Stimulated activated CD4-positive, alpha-beta T cell treated with anti-CD3 and anti-CD28 coated beads, TNF-alpha, amount 100 ng/mL, for 1 hour (primary cell): Measurements from ENCODE around the gene PIP4K2A.
"Not testable (repeated sequence)": the region's sequence is repeated elsewhere in the genome, so short reads cannot be mapped to it uniquely, and the experiment has no call there.

Source experiments
- DNase-seq, 3 donors: peaks; one replicate each; pipeline ENCODE4 v3.0.0-alpha.2; 2020; ENCODE audit warnings: low read depth in 3 of 3, low spot score in 1 of 3

The PIP4K2A gene

DNA sequence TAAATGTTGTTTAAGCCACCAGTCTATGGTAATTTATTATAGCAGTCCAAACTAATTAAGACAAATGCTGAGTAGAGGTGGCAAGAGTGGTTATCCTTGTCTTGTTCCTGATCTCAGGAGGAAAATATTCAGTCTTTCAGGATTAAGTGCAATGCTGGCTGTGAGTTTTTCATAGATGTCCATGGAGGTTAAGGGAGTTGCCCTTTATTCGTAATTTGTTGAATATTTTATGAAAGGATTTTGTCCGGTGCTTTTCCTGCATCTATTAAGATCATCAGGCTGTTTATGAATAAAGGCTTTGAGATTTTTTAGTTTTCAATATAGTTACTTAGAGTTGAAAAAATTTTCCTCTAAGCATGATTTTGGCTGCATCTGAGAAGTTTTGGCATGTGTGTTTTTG, 186.9 kb downstream of the PIP4K2A start:
- DNase-seq = no peak

DNA sequence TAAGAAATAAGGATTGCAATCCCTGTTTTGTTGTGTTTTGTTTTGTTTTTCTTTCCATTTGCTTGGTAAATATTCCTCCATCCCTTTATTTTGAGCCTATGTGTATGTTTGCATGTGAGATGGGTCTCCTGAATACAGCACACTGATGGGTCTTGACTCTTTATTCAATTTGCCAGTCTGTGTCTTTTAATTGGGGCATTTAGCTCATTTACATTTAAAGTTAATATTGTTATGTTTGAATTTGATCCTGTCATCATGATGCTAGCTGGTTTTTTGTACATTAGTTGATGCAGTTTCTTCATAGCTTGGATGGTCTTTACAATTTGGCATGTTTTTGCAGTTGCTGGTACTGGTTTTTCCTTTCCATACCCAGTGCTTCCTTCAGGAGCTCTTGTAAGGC, 190.0 kb downstream of the PIP4K2A start:
- not testable (repeated sequence) for DNase-seq

DNA sequence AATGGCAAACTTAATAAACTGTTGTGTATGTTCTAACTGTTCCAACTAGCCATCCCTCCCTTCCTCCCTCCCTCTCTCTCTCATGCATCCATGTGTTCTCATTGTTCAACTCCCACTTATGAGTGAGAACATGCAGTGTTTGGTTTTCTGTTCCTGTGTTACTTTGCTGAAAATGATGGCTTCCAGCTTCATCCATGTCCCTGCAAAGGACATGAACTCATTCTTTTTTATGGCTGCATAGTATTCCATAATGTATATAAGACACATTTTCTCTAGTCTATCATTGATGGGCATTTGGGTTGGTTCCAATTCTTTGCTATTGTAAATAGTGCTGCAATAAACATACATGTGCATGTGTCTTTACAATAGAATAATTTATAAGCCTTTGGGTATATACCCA, 193.7 kb downstream of the PIP4K2A start:
- DNase-seq = not testable (repeated sequence)

DNA sequence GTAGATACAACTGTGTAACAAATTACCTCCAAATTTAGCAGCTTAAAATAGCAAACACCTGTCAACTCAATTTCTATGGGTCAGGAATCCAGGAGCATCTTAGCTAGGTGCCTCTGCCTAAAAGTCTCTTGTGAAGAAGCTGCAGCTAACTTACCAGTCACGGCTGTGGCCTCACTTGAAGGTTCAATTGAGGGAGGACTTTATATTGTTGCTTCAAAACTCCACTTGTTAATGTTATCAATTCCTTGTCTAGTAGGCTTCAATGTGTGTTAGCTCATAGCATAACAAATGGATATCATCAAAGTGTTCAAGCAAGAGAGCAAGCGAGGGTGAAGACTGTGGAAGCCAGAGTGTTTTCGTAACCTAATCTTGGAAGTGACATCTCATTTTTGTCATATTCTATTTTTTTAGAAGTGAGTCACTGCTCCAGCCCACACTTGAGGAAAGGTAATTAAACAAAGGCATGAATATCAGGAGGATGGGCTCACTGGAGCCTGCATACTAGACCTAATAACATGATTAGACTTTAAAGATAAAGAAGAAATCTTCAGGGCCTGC, 196.1 kb downstream of the PIP4K2A start:
- DNase-seq = no peak

DNA sequence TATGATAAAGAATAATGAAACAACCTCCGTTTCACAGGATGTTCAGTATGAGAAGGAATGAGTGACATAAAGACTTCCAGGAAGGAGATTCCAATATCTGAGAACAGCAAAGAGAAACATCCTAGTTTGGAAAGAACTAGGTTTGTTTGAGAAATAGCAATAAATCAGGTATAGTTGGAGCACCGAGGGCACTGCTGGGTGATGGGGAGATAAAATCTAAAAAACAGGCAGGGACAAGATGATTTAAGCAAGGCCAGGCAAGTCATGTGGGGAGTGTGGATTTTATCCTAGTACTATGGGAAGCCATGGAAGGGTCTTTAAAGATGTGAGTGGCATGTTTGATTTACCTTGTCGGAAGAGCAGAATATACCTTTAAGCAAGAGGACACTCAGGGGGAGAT, 199.4 kb downstream of the PIP4K2A start:
- no peak for DNase-seq

DNA sequence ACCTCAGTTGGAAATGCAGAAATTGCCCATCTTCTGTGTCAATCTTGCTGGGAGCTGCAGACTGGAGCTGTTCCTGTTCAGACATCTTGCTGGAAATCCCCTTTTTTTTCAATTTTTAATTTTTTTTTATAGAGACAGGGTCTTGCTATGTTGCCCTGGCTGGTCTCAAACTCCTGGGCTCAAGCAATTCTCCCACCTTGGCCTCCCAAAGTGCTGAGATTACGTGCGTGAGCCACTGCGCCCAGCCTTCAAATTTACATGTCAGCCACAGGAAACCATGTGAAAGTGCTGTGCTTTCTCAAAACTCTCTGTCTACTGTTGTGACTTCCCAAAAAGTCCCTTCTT, 200.0 kb downstream of the PIP4K2A start:
- not testable (repeated sequence) for DNase-seq

DNA sequence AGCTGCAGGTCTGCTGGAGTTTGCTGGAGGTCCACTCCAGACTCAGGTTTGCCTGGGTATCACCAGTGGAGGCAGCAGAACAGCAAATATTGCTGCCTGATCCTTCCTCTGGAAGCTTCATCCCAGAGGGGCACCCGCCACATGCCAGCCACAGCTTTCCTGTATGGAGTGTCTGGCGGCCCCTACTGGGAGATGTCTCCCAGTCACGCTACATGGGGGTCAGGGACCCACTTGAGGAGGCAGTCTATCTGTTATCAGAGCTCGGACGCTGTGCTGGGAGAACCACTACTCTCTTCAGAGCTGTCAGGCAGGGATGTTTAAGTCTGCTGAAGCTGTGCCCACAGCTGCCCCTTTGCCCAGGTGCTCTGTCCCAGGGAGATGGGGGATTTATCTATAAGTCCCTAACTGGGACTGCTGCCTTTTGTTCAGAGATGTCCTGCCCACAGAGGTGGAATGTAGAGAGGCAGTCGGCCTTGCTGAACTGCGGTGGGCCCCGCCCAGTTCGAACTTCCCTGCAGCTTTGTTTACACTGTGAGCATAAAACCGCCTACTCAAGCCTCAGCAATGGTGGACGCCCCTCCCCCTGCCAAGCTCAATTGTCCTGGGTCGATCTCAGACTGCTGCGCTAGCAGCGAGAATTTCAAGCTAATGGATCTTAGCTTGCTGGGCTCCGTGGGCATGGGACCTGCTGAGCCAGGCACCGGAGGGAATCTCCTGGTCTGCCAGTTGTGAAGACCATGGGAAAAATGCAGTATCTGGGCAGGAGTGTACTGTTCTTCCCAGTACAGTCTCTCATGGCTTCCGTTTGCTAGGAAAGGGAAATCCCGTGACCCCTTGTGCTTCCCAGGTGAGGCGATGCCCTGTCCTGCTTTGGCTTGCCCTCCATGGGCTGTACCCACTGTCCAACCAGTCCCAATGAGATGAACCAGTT, 200.6 kb downstream of the PIP4K2A start:
- not testable (repeated sequence) for DNase-seq

DNA sequence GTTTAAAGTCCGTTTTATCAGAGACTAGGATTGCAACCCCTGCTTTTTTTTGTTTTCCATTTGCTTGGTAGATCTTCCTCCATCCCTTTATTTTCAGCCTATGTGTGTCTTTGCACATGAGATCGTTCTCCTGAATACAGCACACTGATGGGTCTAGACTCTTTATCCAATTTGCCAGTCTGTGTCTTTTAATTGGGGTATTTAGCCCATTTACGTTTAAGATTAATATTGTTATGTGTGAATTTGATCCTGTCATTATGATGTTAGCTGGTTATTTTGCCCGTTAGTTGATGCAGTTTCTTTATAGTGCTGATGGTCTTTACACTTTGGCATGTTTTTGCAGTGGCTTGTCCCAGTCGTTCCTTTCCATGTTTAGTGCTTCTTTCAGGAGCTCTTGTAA, 202.4 kb downstream of the PIP4K2A start:
- not testable (repeated sequence) for DNase-seq

DNA sequence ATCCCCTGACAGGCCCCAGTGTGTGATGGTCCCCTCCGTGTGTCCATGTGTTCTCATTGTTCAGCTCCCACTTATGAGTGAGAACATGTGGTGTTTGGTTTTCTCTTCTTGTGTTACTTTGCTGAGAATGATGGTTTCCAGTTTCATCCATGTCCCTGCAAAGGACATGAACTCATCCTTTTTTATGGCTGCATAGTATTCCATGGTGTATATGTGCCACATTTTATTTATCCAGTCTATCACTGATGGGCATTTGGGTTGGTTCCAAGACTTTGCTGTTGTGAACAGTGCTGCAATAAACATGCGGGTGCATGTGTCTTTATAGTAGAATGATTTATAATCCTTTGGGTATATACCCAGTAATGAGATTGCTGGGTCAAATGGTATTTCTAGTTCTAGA, 206.2 kb downstream of the PIP4K2A start:
- DNase-seq = not testable (repeated sequence)

DNA sequence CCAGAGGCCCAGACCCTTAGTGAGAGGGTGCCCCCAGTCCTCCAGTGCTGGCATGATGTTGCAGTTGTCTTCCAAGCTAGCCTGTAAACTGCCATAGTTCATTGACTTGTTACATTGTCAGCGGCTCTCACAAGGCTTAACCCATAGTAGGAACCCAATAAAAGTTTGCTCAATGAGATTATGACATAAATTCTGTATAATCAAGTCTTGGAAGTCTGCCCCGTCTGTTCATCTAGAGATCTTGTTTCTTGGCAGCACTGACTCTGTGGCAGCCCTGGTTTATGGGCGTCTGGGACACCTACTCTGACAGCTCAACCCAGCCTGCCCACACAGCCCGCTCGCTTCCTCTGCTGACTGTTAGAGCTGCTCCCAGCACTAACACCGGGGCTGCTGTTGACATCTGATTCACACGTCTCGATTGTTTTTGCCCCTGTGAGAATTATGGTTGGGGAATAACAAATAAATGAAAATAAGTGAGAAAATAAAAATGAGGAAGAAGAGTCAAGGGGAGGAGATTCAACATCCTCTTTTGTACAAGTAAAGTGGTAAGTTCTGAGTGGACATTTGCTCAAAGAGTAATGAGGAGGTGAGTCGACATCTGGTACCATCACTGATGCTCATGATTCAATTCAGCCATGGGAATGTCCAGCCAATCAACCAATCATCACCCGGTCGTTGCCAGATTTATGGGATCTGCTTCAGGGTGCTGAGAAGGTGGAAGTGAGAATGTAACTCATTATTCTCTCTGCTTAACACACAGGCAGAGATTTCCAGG, 208.3 kb downstream of the PIP4K2A start:
- DNase-seq = no peak

DNA sequence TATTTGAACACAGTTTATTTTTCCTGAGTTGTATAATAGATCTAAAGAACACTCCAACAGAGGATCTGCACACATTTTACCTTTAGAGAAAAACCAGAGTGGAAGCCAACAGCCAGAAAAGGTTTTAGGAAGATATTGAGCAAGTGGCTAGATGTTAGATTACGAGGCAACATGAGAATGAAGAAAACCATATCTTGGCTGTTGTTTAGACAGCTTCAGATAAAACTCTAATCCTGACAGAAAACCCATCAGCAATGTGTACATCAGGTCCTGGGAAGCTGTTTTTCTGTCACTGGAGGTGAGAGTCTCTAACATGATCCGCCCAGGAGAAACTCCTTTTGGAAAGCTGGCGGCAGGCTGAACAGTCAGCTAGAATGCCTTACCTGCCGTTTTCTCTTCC, 209.6 kb downstream of the PIP4K2A start:
- no peak for DNase-seq

DNA sequence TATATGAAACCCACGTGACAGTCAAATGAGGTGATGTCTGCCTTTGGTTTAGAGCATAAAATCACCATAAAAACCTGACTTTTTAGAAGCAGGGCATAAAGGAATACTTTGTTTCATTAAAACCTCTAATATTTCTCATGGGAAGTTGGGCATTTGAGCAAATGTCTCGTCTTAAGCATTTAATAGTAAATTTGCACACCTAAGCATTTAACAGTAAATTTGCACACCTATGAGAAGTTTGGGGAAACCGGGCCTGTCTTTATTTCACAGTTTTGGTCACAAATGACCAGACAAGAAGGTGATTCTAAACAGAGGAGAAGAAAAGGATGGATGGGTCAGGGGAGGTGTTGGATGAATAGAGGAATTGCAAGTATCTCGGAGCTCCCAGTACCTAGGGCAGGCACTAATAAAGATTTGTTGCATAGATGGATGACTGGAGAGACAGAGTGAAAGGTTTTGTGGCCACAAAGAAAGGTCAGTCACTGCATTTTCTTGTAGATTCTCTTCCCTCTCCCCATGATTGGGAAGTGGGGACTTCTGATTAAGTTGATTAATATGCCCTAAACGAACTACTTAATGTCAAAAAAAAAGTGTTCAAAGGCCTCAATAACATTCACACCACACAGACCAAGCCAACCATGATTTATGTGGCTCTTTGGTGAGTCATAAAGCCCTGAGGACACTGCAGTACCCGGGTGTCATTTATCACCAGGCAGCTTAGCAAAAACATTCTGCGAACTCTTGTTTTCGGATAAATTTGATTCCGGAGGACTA, 210.9 kb downstream of the PIP4K2A start:
- DNase-seq = no peak

DNA sequence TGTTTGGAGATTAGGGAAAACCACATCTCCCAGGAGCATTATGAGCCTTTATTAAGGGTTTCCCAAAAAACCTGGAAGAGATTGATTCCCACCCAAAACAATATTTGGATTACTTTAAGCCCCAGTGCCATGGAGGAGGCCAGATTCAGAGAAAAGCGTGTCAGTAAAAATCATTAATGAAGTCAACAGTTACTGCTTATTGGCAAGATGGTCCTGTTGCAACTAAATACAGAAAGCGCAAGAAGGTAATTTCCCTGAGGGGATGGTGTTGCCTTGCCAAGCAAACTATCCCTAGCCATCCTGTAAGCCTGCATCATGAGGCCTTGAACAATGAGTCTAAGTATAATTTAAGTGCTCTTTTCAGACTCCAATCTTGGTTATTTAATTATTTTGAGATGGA, 212.5 kb downstream of the PIP4K2A start:
- no peak for DNase-seq

DNA sequence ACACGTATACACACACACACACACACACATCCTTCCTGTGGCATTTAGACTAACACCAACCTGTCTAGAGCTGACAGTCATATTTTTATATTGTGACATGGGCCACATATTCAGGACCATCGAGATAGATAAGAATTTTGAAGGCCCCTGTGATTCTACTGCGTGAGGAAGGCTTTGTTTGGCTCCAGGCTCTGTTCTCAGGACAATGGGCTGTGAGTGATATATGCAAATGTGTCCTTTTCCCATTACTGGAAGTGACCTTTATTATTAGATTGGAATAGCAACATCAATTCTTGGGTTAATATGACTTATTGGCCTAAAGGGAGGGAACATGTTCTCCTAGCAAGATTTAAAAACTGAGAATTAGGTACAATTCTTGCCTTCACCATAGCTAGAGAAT, 213.0 kb downstream of the PIP4K2A start:
- DNase-seq = no peak

DNA sequence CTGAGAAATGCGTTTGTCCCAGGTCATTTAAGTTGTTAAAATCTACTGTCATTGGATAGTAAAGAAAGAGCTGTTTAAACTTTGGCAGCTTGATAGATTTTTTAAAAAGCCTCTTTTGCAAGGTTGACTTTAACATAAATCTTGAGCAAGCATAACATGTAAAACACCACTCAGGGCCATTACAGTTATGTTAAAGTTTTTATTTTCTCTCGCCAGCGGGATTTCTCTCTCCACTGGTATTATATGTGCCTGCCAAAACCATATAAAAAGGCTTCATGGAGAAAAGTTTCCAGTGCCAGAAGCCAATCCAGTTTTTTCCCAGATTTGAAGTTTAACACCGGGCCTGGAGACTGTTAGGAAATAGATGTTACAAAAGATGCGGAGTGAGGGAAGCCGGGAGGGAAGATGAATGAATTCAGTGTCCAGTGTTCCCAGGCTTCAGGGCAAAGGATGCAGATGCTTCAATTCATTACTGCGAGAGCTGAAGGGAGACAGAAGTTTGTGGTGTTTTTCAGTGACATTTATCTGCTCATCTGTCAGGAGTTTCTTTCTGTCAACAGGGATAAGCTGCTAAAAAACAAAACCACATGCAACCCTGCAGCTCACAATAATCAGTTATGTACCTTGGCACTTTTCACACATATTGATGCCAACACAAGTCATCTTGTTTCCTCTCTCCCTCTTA, 213.6 kb downstream of the PIP4K2A start:
- no peak for DNase-seq

DNA sequence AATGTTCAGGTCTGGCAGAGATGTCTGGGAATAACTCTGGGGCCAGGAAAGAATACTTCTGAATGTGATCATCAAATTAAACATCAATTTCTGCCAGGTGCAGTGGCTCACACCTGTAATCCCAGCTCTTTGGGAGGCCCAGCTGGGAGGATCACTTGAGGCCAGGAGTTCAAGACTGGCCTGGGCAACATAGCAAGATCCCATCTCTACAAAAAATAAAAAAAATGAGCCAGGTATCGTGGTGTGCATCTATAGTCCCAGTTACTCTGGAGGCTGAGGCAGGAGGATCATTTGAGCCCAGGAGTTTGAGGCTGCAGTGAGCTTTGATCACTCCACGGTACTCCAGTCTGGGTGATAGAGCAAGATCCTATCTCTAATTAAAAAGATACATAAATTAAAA, 214.4 kb downstream of the PIP4K2A start:
- not testable (repeated sequence) for DNase-seq

DNA sequence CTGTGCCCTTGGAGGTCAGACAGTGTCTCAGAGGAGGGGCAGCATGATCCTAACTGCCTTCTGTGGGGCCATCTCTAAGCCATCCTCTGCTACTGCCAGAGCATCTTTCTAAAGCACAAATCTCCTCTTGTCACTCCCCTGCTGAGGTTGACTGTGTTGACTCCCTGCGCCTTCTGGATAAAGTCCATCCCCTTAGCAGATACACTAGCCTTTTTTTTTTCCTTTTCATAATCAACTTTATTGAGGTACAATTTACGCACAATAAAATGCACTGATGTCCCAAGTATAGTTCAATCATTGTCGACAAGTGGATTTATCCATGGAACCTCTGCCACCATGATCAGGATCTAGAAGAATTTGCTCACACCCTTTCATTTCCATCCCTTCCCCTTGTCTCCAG, 219.0 kb downstream of the PIP4K2A start:
- no peak for DNase-seq

DNA sequence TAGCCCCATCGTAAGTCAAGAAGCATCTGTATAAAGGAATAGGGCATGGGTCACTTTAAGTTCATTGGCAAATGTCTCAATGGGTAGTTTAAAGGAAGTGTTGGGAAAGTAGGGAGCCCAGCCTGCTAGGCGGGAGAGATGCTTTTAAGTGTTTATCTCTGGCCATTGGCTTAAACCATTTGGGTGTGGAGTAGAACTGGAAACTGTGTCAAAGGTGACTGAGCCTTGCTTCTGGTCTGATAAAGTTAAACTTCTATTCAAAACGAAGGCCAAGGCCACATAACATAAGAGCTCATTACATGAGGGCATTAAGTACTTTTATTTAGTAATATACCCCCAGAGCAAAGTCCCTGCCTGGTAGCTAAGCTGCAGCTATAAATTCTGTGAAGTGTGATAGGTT, 220.4 kb downstream of the PIP4K2A start:
- no peak for DNase-seq

DNA sequence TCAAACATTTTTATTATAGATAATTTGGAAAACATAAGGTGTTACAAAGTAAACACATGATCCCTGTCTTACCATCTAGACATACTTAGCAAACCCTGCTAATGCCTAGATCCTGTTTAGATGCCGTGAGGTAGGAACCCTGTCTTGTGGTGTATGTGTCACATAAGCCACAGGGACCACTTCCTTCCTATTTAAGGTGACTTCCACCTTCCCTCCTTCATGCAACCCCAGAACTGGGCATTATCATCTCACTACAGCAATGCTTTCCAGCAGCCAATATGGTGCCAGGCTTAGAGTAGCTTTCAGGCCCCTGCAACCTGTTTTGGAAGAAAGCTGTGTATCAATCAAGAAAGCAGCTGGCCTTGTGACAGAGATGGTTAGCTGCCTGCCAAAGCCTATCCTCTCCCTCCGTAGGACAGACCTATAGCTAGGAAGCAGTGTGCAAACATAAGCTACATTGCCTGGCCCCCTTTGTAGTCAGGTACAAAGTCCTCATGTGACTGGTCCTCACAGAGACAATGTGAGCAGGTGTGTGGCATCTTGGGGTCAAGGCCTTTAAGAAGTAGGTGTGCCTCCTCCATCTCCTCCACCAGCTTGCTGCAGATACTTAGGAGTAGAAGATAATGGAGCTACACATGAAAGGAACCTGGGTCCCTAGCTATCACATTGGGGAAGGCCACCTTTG, 222.3 kb downstream of the PIP4K2A start:
- no peak for DNase-seq

DNA sequence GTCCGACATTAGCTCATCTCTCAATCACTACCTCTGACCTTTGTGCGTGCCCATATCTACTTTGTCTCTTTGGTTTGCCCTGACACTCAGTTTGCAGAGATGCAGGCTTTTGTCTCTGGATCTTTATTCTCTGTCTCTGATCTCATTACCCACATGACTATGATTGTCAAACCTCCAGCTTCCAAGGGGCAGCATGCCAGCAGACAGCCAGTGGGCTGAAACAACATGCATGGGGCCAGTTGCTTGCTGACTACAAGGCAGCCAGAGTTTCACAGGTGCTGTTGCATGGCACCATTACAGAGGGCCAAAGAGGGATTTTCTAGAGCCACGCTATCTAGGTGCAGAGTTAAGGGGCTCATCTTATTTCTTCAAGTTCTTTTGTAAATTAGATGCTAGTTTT, 222.9 kb downstream of the PIP4K2A start:
- no peak for DNase-seq
